ENCODE data around the gene GRM4.

- no peak for TF ChIP-seq CTCF (IDR thresholded peaks at IDR 0.05; ENCODE audit: low read length)
- TF ChIP-seq EZH2 (optimal IDR thresholded peaks at IDR 0.05; ENCODE audit: low read depth, low read length) = no peak
Measured at GRCh38 chr6:34049395-34050342, 96.2 kb downstream of the GRM4 start.
